Measurements from ENCODE around the gene CFDP1. TPM values are rescaled to one million over a fixed set of nuclear protein-coding genes. Genes with fewer than 3 reads are reported as not detected.

Gene CFDP1
- total and polyA plus RNA-seq, 8 donors, result 43.4 to 151 (median 134) TPM

- H3K36me3 ChIP-seq, result no peaks in the 10 kb centered on the region
- ATAC-seq, result peak; percentile 31
- H3K4me3 ChIP-seq, result no peak overlapping the region
- H3K27ac ChIP-seq, result no peak overlapping the region
- intact Hi-C loops (cut with DNase I), result no loop called here
- peaks cover 0 to 9% of the 10 kb centered on the region in 2 donors for H3K4me1 ChIP-seq
- DNase-seq, result no peak
- no peaks in the 10 kb centered on the region for H3K9me3 ChIP-seq
- TF ChIP-seq, protein P1, sequence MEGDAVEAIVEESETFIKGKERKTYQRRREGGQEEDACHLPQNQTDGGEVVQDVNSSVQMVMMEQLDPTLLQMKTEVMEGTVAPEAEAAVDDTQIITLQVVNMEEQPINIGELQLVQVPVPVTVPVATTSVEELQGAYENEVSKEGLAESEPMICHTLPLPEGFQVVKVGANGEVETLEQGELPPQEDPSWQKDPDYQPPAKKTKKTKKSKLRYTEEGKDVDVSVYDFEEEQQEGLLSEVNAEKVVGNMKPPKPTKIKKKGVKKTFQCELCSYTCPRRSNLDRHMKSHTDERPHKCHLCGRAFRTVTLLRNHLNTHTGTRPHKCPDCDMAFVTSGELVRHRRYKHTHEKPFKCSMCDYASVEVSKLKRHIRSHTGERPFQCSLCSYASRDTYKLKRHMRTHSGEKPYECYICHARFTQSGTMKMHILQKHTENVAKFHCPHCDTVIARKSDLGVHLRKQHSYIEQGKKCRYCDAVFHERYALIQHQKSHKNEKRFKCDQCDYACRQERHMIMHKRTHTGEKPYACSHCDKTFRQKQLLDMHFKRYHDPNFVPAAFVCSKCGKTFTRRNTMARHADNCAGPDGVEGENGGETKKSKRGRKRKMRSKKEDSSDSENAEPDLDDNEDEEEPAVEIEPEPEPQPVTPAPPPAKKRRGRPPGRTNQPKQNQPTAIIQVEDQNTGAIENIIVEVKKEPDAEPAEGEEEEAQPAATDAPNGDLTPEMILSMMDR (IDR thresholded peaks at IDR 0.05), result no peak
- H3K27me3 ChIP-seq, result peaks cover 0 to 21% of the 10 kb centered on the region in 2 donors
Measured at GRCh38 chr16:75333721-75334163, 99.6 kb downstream of the CFDP1 start.

GRCh38 chr16:75329943-75330342 lies 103.4 kb downstream of the CFDP1 start:
- no peak overlapping the region for H3K4me3 ChIP-seq
- no peak for DNase-seq
- TF ChIP-seq, protein P1 (IDR thresholded peaks at IDR 0.05), result no peak
- H3K27ac ChIP-seq, result no peak overlapping the region
- no peaks in the 10 kb centered on the region for H3K36me3 ChIP-seq
- H3K4me1 ChIP-seq, result peaks cover 0 to 9% of the 10 kb centered on the region in 2 donors
- ATAC-seq, result no peak
- H3K27me3 ChIP-seq, result peaks cover 0 to 10% of the 10 kb centered on the region in 2 donors
- no peaks in the 10 kb centered on the region for H3K9me3 ChIP-seq
- intact Hi-C loops (cut with DNase I), result no loop called here

- H3K9me3 ChIP-seq, result no peaks in the 10 kb centered on the region
- TF ChIP-seq, protein P1 (IDR thresholded peaks at IDR 0.05), result no peak
- no peaks in the 10 kb centered on the region for H3K36me3 ChIP-seq
- no peak for ATAC-seq
- no peak overlapping the region for H3K27ac ChIP-seq
- peaks cover 0 to 10% of the 10 kb centered on the region in 2 donors for H3K27me3 ChIP-seq
- DNase-seq, result no peak
- intact Hi-C loops (cut with DNase I), result no loop called here
- H3K4me1 ChIP-seq, result no peaks in the 10 kb centered on the region
- no peak overlapping the region for H3K4me3 ChIP-seq
Measured at GRCh38 chr16:75326333-75326732, 107.0 kb downstream of the CFDP1 start.

- Histone ChIP-seq H3K27ac (no peak overlapping the region), H3K4me1 (peaks cover 0 to 9% of the 10 kb centered on the region in 2 donors), H3K27me3 (peaks cover 0 to 5% of the 10 kb centered on the region in 2 donors), H3K9me3 (no peaks in the 10 kb centered on the region), H3K4me3 (no peak overlapping the region), H3K36me3 (no peaks in the 10 kb centered on the region)
- no peak for DNase-seq
- TF ChIP-seq, protein P1 (IDR thresholded peaks at IDR 0.05), result no peak
- ATAC-seq, result no peak
- intact Hi-C loops (cut with DNase I), result no loop called here
Measured at GRCh38 chr16:75323933-75324332, 109.4 kb downstream of the CFDP1 start.

DNA sequence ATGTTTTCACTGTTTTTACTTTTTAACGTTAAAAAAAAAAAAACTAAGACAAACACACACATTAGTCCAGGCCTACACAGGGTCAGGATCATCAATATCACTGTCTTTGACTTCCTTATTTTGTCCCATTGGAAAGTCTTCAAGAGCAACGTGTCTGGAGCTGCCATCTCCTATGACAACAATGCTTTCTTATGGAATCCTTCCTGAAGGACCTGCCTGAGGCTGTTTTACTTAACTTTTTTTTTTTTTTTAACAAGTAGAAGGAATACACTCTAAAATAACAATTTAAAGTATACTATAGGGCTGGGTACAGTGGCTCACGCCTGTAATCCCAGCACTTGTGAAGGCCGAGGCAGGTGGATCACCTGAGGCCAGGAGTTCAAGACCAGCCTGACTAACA lies 110.1 kb downstream of the CFDP1 start:
- Histone ChIP-seq H3K9me3 (no peaks in the 10 kb centered on the region), H3K4me3 (no peak overlapping the region), H3K27ac (no peak overlapping the region), H3K36me3 (no peaks in the 10 kb centered on the region), H3K27me3 (peaks cover 0 to 5% of the 10 kb centered on the region in 2 donors), H3K4me1 (peaks cover 2 to 9% of the 10 kb centered on the region in 2 donors)
- intact Hi-C loops (cut with DNase I), result no loop called here
- ATAC-seq (no peak), DNase-seq (no peak)
- TF ChIP-seq, protein P1 (IDR thresholded peaks at IDR 0.05), result no peak

Data from left lung (tissue), 10 donors.